GM12878 (cell line): ENCODE results near the gene ZNF396. TPM values are rescaled to one million over a fixed set of nuclear protein-coding genes. Genes with fewer than 3 reads are reported as not detected.

Source experiments
- ATAC-seq: fragments of 200-7000 bp; cut with Tn5 transposase; 3 replicates; pipeline ENCODE4 v1.9.1; 2020; ENCODE audit warnings: mild to moderate bottlenecking, moderate library complexity
- BruUV-seq: library from RNA; stranded (reverse); fragments of 400-500 nt; replicated peaks from 2 replicates; lab custom pipeline; 2021; lab: Mats Ljungman, UMichigan
- CTCF ChIA-PET: fragments of 300-600 bp; sonication (Branson Sonifier 250); formaldehyde crosslinking; extraction: SDS; loops from one replicate; lab custom pipeline; 2021; ENCODE audit warnings: inconsistent platforms; lab: Yijun Ruan, JAX
- POLR2A ChIA-PET: fragments of 350-600 bp; formaldehyde crosslinking; extraction: SDS; loops from one replicate; lab custom pipeline; 2021; ENCODE audit warnings: inconsistent platforms; lab: Charles Lee
- RAD21 ChIA-PET: fragments of 300-600 bp; sonication (Branson Sonifier 250); formaldehyde crosslinking; loops from one replicate; lab custom pipeline; 2023; ENCODE audit warnings: antibody characterized with exemption; ENCODE audit not compliant: unreplicated experiment; lab: Charles Lee
- SMC1A ChIA-PET: fragments of 300-600 bp; sonication (Branson Sonifier 250); formaldehyde crosslinking; loops from one replicate; lab custom pipeline; 2023; ENCODE audit not compliant: unreplicated experiment, uncharacterized antibody; lab: Charles Lee
- DNase-seq: peaks from one replicate; pipeline ENCODE4 v3.0.0-alpha.2; 2011; ENCODE audit warnings: low read depth, low spot score
- FAIRE-seq: peaks from 3 replicates; lab custom pipeline; 2011; peaks lifted over from hg19 to GRCh38; lab: Jason Lieb, UNC
- H2AFZ ChIP-seq: 2 replicates; pipeline ENCODE4 v1.6.0; 2011; ENCODE audit warnings: low read depth, low read length, control low read depth; ENCODE audit not compliant: control insufficient read depth
- H3K27ac ChIP-seq: 2 replicates; pipeline ENCODE4 v1.5.1; 2011; ENCODE audit warnings: control low read depth; ENCODE audit not compliant: control insufficient read depth, insufficient read depth
- H3K27me3 ChIP-seq, 2 experiments: replicated peaks in 1 of 2; 2 replicates each; pipeline versions ENCODE4 v1.6.0 to v1.6.1; 2011; ENCODE audit warnings: low read length in 1 of 2; ENCODE audit not compliant: control insufficient read depth in 2 of 2, insufficient read depth in 2 of 2
- H3K36me3 ChIP-seq, 2 experiments: 2 replicates each; pipeline ENCODE4 v1.5.1; 2011; ENCODE audit warnings: low read length in 1 of 2; ENCODE audit not compliant: control insufficient read depth in 2 of 2, insufficient read depth in 2 of 2
- H3K4me1 ChIP-seq: 2 replicates; pipeline ENCODE4 v1.6.1; 2011; ENCODE audit warnings: mild to moderate bottlenecking, low read length, moderate library complexity, mixed read lengths; ENCODE audit not compliant: control insufficient read depth, insufficient read depth
- H3K4me2 ChIP-seq: 2 replicates; pipeline ENCODE4 v1.6.0; 2011; ENCODE audit warnings: control low read depth; ENCODE audit not compliant: control insufficient read depth, insufficient read depth
- H3K4me3 ChIP-seq: fragments of 200-600 bp; sonication (generic); 2 replicates; pipeline ENCODE4 v1.5.1; 2016
- H3K79me2 ChIP-seq: 2 replicates; pipeline ENCODE4 v1.6.0; 2011; ENCODE audit warnings: low read length; ENCODE audit not compliant: control insufficient read depth, insufficient read depth
- H3K9ac ChIP-seq: 2 replicates; pipeline ENCODE4 v1.8.0; 2011; ENCODE audit warnings: low read length, control low read depth, mixed read lengths; ENCODE audit not compliant: control insufficient read depth, insufficient read depth
- H3K9me3 ChIP-seq: replicated peaks from 3 replicates; pipeline ENCODE4 v1.5.1; 2011; ENCODE audit warnings: mild to moderate bottlenecking, low read length; ENCODE audit not compliant: control insufficient read depth, insufficient read depth
- H4K20me1 ChIP-seq: 2 replicates; pipeline ENCODE4 v1.6.0; 2011; ENCODE audit not compliant: control insufficient read depth, insufficient read depth
- ATF3 ChIP-seq: IDR thresholded peaks from 2 replicates; pipeline ENCODE4 v1.6.1; 2011; ENCODE audit warnings: low read depth, mild to moderate bottlenecking, low read length, moderate library complexity, borderline replicate concordance; ENCODE audit errors: extremely low read depth
- ATF7 ChIP-seq: fragments of 450-650 bp; IDR thresholded peaks from 2 replicates; pipeline ENCODE4 v1.6.1; 2016; ENCODE audit warnings: low read depth, mild to moderate bottlenecking
- BACH1 ChIP-seq: fragments of 450-650 bp; IDR thresholded peaks from 2 replicates; pipeline ENCODE4 v1.6.1; 2017; ENCODE audit warnings: mild to moderate bottlenecking, borderline replicate concordance
- CBX3 ChIP-seq: fragments of 200-600 bp; sonication (generic); IDR thresholded peaks from 2 replicates; pipeline ENCODE4 v1.6.1; 2016; ENCODE audit warnings: low read depth, borderline replicate concordance
- CEBPB ChIP-seq, 2 experiments: fragments of 150-350 bp in 1 of 2; IDR thresholded peaks; 2 replicates each; pipeline ENCODE4 v1.6.1; 2012 to 2014; ENCODE audit warnings: low read depth in 2 of 2, low read length in 2 of 2, borderline replicate concordance in 1 of 2, inconsistent platforms in 1 of 2
- HDAC6 ChIP-seq: fragments of 200-600 bp; sonication (generic); IDR thresholded peaks from one replicate; pipeline ENCODE4 v1.8.0; 2017; ENCODE audit warnings: antibody characterized with exemption; ENCODE audit not compliant: unreplicated experiment
- MYC ChIP-seq: IDR thresholded peaks from 2 replicates; pipeline ENCODE4 v1.6.1; 2011; ENCODE audit warnings: mild to moderate bottlenecking, low read length, moderate library complexity, inconsistent platforms; ENCODE audit not compliant: insufficient read depth, insufficient replicate concordance, insufficient read length, severe bottlenecking
- PAX5 ChIP-seq: IDR thresholded peaks from 2 replicates; pipeline ENCODE4 v1.6.1; 2011; ENCODE audit warnings: low read depth, low read length, borderline replicate concordance
- PKNOX1 ChIP-seq: fragments of 450-650 bp; IDR thresholded peaks from 2 replicates; pipeline ENCODE4 v1.6.1; 2016; ENCODE audit warnings: mild to moderate bottlenecking
- PML ChIP-seq: IDR thresholded peaks from 2 replicates; pipeline ENCODE4 v1.6.1; 2012; ENCODE audit warnings: low read length, inconsistent platforms
- STAT1 ChIP-seq: fragments of 450-650 bp; conservative IDR thresholded peaks from 2 replicates; pipeline ENCODE4 v1.6.1; 2014; ENCODE audit warnings: antibody characterized with exemption, mild to moderate bottlenecking
- ZNF384 ChIP-seq: IDR thresholded peaks from 2 replicates; pipeline ENCODE4 v1.6.1; 2012; ENCODE audit warnings: low read depth, mild to moderate bottlenecking, low read length, improper control_type of control experiment, borderline replicate concordance
- WGBS: methylation state at CpG from one replicate; pipeline ENCODE4 v1.1.6; 2016; ENCODE audit warnings: low lambda C conversion rate; ENCODE audit not compliant: insufficient replicate concordance, insufficient coverage; ENCODE audit errors: missing lambda C conversion rate; 5-methylcytosine and 5-hydroxymethylcytosine counted together
- in situ Hi-C: fragments of 300-500 bp; cut with MboI; formaldehyde crosslinking; loops from 9 replicates; pipeline ENCODE4 v1.14.3; 2018; ENCODE audit warnings: mixed read lengths
- intact Hi-C: fragments of 100-400 bp; cut with micrococcal nuclease; formaldehyde crosslinking; loops from one replicate; pipeline ENCODE4 v1.14.2; 2022; ENCODE audit not compliant: unreplicated experiment
- polyA plus RNA-seq, 11 experiments: library from polyadenylated mRNA; depleted of rRNA in 4 of 11; unstranded in 6 of 11; stranded (reverse) in 5 of 11; fragments of >200 nt; fragmentation: Nextera tagmentation in 4 of 11; fragmentation: Illumina TruSeq in 1 of 11; extraction: Ambion mirVana in 4 of 11; extraction: Trizol in 1 of 11; gene quantifications; 1 replicate in 1 of 11; 2 replicates in 10 of 11; pipeline versions ENCODE4 v1.2.1 to v1.2.3, GENCODE V29; 2011 to 2016; ENCODE audit warnings: inconsistent platforms in 2 of 11, missing spikeins in 2 of 11, low read depth in 1 of 11
- total RNA-seq, 4 experiments: library from RNA; depleted of rRNA in 3 of 4; stranded (reverse); fragments of >200 nt in 3 of 4; fragmentation: Illumina TruSeq in 1 of 4; extraction: Trizol in 1 of 4; gene quantifications; 2 replicates each; pipeline versions ENCODE4 v1.2.1 to v1.2.3, GENCODE V29; 2013 to 2021
- TF ChIP-seq, protein P1 (sequence below): IDR thresholded peaks from 2 replicates; pipeline ENCODE4 v1.6.1; 2011; ENCODE audit warnings: borderline replicate concordance, low read depth, mild to moderate bottlenecking, moderate library complexity, mixed read lengths, low read length; ENCODE audit not compliant: insufficient read depth; ENCODE audit errors: extremely low read length
- TF ChIP-seq, protein P2 (sequence below): fragments of 450-650 bp; IDR thresholded peaks from 2 replicates; pipeline ENCODE4 v1.6.1; 2017; ENCODE audit warnings: mild to moderate bottlenecking, moderate library complexity

Gene ZNF396
- total and polyA plus RNA-seq, 10 of the 15 experiments (the other 5 are each of a cell fraction or from before 2014, with no cell fraction given) = 0.14 to 0.79 (median 0.47) TPM

DNA sequence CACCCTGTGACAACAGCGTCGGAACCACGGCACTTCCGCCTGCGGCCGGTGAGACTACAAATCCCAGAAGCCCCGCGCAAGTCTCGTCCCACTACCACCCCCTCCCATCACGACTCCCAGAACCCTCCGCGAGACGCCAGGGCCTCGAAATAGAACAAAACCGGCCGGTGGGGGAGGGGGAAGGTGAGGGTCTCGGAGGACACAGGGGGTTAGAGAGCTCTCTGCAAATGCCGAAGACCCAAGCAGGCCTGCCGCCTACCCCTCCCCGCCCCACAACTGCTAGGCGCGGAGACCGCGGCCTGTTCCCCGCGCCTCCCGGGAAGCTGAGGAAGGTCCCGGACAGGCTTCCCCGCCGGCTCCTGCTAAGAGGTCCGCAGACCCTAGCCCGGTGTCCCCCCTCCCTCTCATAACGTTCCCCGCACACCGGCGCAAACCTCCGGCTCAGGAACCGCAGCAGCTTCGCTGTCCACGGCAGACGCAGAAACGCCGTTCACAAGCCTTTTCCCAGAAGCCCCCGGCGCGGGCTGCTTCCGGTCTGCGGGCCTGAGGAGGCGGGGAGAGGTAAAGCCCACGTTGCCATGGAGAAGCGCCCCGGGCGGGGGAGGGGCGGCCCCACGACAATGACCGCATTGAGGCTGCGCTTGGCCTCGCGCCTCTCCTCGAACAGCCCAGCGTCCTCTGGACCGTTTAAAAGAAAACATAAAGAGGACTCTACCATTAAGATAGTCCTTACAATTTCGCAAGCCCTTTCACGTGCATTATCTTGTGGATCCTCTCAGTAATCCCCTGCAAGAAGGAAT lies 33.0 kb downstream of the ZNF396 start, which contains the start of gene ZNF24:
Gene ZNF24, minus strand, starts transcription at position 485 of the 800 bp plus-strand sequence. CDS start 3,770 bp downstream, outside the sequence.
- intact Hi-C loops (loop anchor here (2.0 to 10.0 kb wide), 4 partner anchors 52 to 299 kb away; partner anchors contain the start of genes INO80C, MAPRE2, ZNF397 and ZSCAN30), in situ Hi-C loops (loop anchor here (5.0 to 10.0 kb wide), 3 partner anchors 52 to 319 kb away; partner anchors contain the start of genes ZNF397 and ZSCAN30)
- H3K27me3 ChIP-seq = no peaks in the 10 kb centered on the region
- H3K4me2 ChIP-seq = peak within 1 kb of the TSS; percentile 82
- peak within 1 kb of the TSS; percentile 98 for H3K27ac ChIP-seq
- ATAC-seq = peak; percentile 95
- ChIA-PET RAD21 (interaction anchor here (0.6 to 3.0 kb wide), 6 partner anchors 11 to 315 kb away, joined by 3 to 17 read pairs (median 3); partner anchors contain the start of gene ZSCAN30), POLR2A (interaction anchor here (0.7 to 2.1 kb wide), 6 partner anchors 52 to 303 kb away, joined by 3 to 13 read pairs (median 3); partner anchors contain the start of genes MAPRE2, ZNF397 and ZSCAN30), SMC1A (interaction anchor here (1.1 to 2.6 kb wide), 8 partner anchors 11 to 315 kb away, joined by 3 to 21 read pairs (median 6); partner anchors contain the start of genes ZNF397 and ZSCAN30), CTCF (interaction anchor here (0.8 to 3.8 kb wide), 9 partner anchors 11 to 152 kb away, joined by 3 to 41 read pairs (median 5); partner anchors contain the start of gene ZNF397)
- peak; percentile 80 for FAIRE-seq
- H3K4me3 ChIP-seq = peak within 1 kb of the TSS; percentile 82
- peak within 1 kb of the TSS; percentile 95 for H2AFZ ChIP-seq
- BruUV-seq = no TSS peak
- peaks cover 2% of the 10 kb centered on the region; the same call in 2 of the 3 replicates for H3K9me3 ChIP-seq
- peak within 1 kb of the TSS; percentile 97 for H3K9ac ChIP-seq
- H3K36me3 ChIP-seq = peaks cover 0 to 8% of the 10 kb centered on the region in 2 experiments; a peak in 2 of 4 replicates
- H3K4me1 ChIP-seq = peaks cover 7% of the 10 kb centered on the region; the same call in 1 of the 2 replicates
- peaks cover 37% of the 10 kb centered on the region for H3K79me2 ChIP-seq
- WGBS = under 1% methylated on average over 60 of the region's 64 CpGs
- H4K20me1 ChIP-seq = no peaks in the 10 kb centered on the region
- peak; percentile 61 for DNase-seq
- TF ChIP-seq STAT1 (0 out of 2 replicates have a peak, but pooled peaks have one; percentile 51), ATF3 (no peak), HDAC6 (no peak), ATF7 (peak; percentile 82), BACH1 (peak; percentile 44; the same call in 1 of the 2 replicates), CBX3 (no peak), CEBPB (IDR thresholded peaks at IDR 0.05; ENCODE audit: borderline replicate concordance in 1 of 2, low read depth in 2 of 2, low read length in 2 of 2) (no peak), PAX5 (0 out of 2 replicates have a peak, but pooled peaks have one; percentile 43), PKNOX1 (peak; percentile 39), ZNF384 (no peak), MYC (no peak), PML (peak; percentile 93)
- TF ChIP-seq, protein P1, sequence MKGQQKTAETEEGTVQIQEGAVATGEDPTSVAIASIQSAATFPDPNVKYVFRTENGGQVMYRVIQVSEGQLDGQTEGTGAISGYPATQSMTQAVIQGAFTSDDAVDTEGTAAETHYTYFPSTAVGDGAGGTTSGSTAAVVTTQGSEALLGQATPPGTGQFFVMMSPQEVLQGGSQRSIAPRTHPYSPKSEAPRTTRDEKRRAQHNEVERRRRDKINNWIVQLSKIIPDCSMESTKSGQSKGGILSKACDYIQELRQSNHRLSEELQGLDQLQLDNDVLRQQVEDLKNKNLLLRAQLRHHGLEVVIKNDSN = no peak
- TF ChIP-seq, protein P2, sequence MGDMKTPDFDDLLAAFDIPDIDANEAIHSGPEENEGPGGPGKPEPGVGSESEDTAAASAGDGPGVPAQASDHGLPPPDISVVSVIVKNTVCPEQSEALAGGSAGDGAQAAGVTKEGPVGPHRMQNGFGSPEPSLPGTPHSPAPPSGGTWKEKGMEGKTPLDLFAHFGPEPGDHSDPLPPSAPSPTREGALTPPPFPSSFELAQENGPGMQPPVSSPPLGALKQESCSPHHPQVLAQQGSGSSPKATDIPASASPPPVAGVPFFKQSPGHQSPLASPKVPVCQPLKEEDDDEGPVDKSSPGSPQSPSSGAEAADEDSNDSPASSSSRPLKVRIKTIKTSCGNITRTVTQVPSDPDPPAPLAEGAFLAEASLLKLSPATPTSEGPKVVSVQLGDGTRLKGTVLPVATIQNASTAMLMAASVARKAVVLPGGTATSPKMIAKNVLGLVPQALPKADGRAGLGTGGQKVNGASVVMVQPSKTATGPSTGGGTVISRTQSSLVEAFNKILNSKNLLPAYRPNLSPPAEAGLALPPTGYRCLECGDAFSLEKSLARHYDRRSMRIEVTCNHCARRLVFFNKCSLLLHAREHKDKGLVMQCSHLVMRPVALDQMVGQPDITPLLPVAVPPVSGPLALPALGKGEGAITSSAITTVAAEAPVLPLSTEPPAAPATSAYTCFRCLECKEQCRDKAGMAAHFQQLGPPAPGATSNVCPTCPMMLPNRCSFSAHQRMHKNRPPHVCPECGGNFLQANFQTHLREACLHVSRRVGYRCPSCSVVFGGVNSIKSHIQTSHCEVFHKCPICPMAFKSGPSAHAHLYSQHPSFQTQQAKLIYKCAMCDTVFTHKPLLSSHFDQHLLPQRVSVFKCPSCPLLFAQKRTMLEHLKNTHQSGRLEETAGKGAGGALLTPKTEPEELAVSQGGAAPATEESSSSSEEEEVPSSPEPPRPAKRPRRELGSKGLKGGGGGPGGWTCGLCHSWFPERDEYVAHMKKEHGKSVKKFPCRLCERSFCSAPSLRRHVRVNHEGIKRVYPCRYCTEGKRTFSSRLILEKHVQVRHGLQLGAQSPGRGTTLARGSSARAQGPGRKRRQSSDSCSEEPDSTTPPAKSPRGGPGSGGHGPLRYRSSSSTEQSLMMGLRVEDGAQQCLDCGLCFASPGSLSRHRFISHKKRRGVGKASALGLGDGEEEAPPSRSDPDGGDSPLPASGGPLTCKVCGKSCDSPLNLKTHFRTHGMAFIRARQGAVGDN = peak; percentile 69
